ENCODE measurements around the gene MYO10.

The MYO10 gene

GRCh38 chr5:16867577-16867953 is 68.5 kb downstream of the MYO10 start:
- Histone ChIP-seq H3K79me2 (ENCODE audit: insufficient read depth, low read length) (no peaks in the 10 kb centered on the region), H3K4me1 (ENCODE audit: insufficient read depth, low read length) (no peaks in the 10 kb centered on the region), H3K27me3 (ENCODE audit: insufficient read depth, low read length, poor library complexity) (no peaks in the 10 kb centered on the region), H3K36me3 (ENCODE audit: insufficient read depth, low read length) (no peaks in the 10 kb centered on the region), H4K20me1 (ENCODE audit: insufficient read depth, low read length) (no peaks in the 10 kb centered on the region), H3K9me3 (ENCODE audit: insufficient read depth, low read length, severe bottlenecking) (peaks cover 5% of the 10 kb centered on the region), H3K4me2 (ENCODE audit: insufficient read depth, low read length) (no peak overlapping the region), H3K9ac (ENCODE audit: low read depth, low read length) (no peak overlapping the region), H2AFZ (ENCODE audit: low read depth, low read length) (no peak overlapping the region), H3K4me3 (ENCODE audit: low read depth in 1 of 2, low read length in 2 of 2) (no peak overlapping the region), H3K27ac (ENCODE audit: low read length) (no peak overlapping the region)
- ATAC-seq (ENCODE audit: insufficient read depth, low read depth) (no peak), DNase-seq (no peak)
- TF ChIP-seq CTCF (IDR thresholded peaks at IDR 0.05; ENCODE audit: borderline replicate concordance, extremely low read depth, low read length, poor library complexity, severe bottlenecking) (no peak), EZH2 (IDR thresholded peaks at IDR 0.05; ENCODE audit: borderline replicate concordance, low read depth, low read length, severe bottlenecking) (no peak)

GRCh38 chr5:16866795-16867576 is 69.1 kb downstream of the MYO10 start:
- H3K36me3 ChIP-seq (ENCODE audit: insufficient read depth, low read length): no peaks in the 10 kb centered on the region
- no peak for DNase-seq
- TF ChIP-seq EZH2 (IDR thresholded peaks at IDR 0.05; ENCODE audit: borderline replicate concordance, low read depth, low read length, severe bottlenecking) (no peak), CTCF (IDR thresholded peaks at IDR 0.05; ENCODE audit: borderline replicate concordance, extremely low read depth, low read length, poor library complexity, severe bottlenecking) (no peak)
- H3K27me3 ChIP-seq (ENCODE audit: insufficient read depth, low read length, poor library complexity): no peaks in the 10 kb centered on the region
- no peaks in the 10 kb centered on the region for H3K79me2 ChIP-seq (ENCODE audit: insufficient read depth, low read length)
- no peaks in the 10 kb centered on the region for H4K20me1 ChIP-seq (ENCODE audit: insufficient read depth, low read length)
- no peak overlapping the region for H3K4me2 ChIP-seq (ENCODE audit: insufficient read depth, low read length)
- peaks cover 3% of the 10 kb centered on the region for H3K9me3 ChIP-seq (ENCODE audit: insufficient read depth, low read length, severe bottlenecking)
- H2AFZ ChIP-seq (ENCODE audit: low read depth, low read length): no peak overlapping the region
- ATAC-seq (ENCODE audit: insufficient read depth, low read depth): no peak
- no peak overlapping the region for H3K4me3 ChIP-seq (ENCODE audit: low read depth in 1 of 2, low read length in 2 of 2)
- no peak overlapping the region for H3K9ac ChIP-seq (ENCODE audit: low read depth, low read length)
- no peaks in the 10 kb centered on the region for H3K4me1 ChIP-seq (ENCODE audit: insufficient read depth, low read length)
- H3K27ac ChIP-seq (ENCODE audit: low read length): no peak overlapping the region

- no peak for TF ChIP-seq CTCF (IDR thresholded peaks at IDR 0.05; ENCODE audit: borderline replicate concordance, extremely low read depth, low read length, poor library complexity, severe bottlenecking)
- TF ChIP-seq EZH2 (IDR thresholded peaks at IDR 0.05; ENCODE audit: borderline replicate concordance, low read depth, low read length, severe bottlenecking): no peak
- no peaks in the 10 kb centered on the region for H3K9me3 ChIP-seq (ENCODE audit: insufficient read depth, low read length, severe bottlenecking)
- no peak overlapping the region for H2AFZ ChIP-seq (ENCODE audit: low read depth, low read length)
- no peak overlapping the region for H3K27ac ChIP-seq (ENCODE audit: low read length)
- no peaks in the 10 kb centered on the region for H3K79me2 ChIP-seq (ENCODE audit: insufficient read depth, low read length)
- no peaks in the 10 kb centered on the region for H3K36me3 ChIP-seq (ENCODE audit: insufficient read depth, low read length)
- DNase-seq: no peak
- H3K4me2 ChIP-seq (ENCODE audit: insufficient read depth, low read length): no peak overlapping the region
- no peaks in the 10 kb centered on the region for H3K27me3 ChIP-seq (ENCODE audit: insufficient read depth, low read length, poor library complexity)
- no peak overlapping the region for H3K9ac ChIP-seq (ENCODE audit: low read depth, low read length)
- H3K4me1 ChIP-seq (ENCODE audit: insufficient read depth, low read length): no peaks in the 10 kb centered on the region
- H4K20me1 ChIP-seq (ENCODE audit: insufficient read depth, low read length): no peaks in the 10 kb centered on the region
- ATAC-seq (ENCODE audit: insufficient read depth, low read depth): no peak
- H3K4me3 ChIP-seq (ENCODE audit: low read depth in 1 of 2, low read length in 2 of 2): no peak overlapping the region
Measured at GRCh38 chr5:16866273-16866672, 69.8 kb downstream of the MYO10 start.
